ENCODE results near the gene CSAG3. TPM values are rescaled to one million over a fixed set of nuclear protein-coding genes. Genes with fewer than 3 reads are reported as not detected.

CSAG3 gene
- total RNA-seq, 2 experiments from 2014 or later, result not detected

- ChIA-PET CTCF (no interaction called here), POLR2A (no interaction called here)
Observed at GRCh38 chrX:152806035-152806434, 47.0 kb downstream of the CSAG3 start.

Other genes with a start within 250 kb of the CSAG3 start
- gene GABRQ, start 121.3 kb upstream of the CSAG3 start, total RNA-seq, result not detected
- not detected for gene MAGEA3, start 60.4 kb upstream of the CSAG3 start, total RNA-seq
- gene CSAG2, start 49.9 kb upstream of the CSAG3 start, total RNA-seq, result not detected
- not detected for gene MAGEA2B, start 44.6 kb upstream of the CSAG3 start, total RNA-seq
- gene CSAG1, start 25.5 kb upstream of the CSAG3 start, total RNA-seq, result not detected
- gene MAGEA12, start 25.5 kb upstream of the CSAG3 start, total RNA-seq, result not detected
- not detected for gene MAGEA2, start 5.4 kb upstream of the CSAG3 start, total RNA-seq
- gene MAGEA6, start 10.5 kb downstream of the CSAG3 start, total RNA-seq, result not detected
- 10 to 100 TPM; 12.3 to 12.9 TPM for gene CETN2, start 71.5 kb downstream of the CSAG3 start, total RNA-seq
- gene NSDHL, start 71.8 kb downstream of the CSAG3 start, total RNA-seq, result 10 to 100 TPM; 22.9 to 23.6 TPM
- under 1 TPM; 0.75 to 0.95 TPM for gene ZNF185, start 138.8 kb downstream of the CSAG3 start, total RNA-seq
- not detected for gene PNMA5, start 234.9 kb downstream of the CSAG3 start, total RNA-seq